Measurements from ENCODE around the gene PIEZO2.

- TF ChIP-seq CTCF (IDR thresholded peaks at IDR 0.05) (no peak), POLR2A (IDR thresholded peaks at IDR 0.05) (no peak)
These were observed 460.6 kb downstream of the PIEZO2 start for GRCh38 chr18:10688766-10689165.

Data from heart left ventricle (tissue), 13 donors.